GM10248 (cell line): Measurements from ENCODE around the gene PECR.
A peak's percentile ranks its signal among the peaks of the same experiment; 100 is the strongest.

Experiments
- CTCF ChIA-PET: fragments of 300-600 bp; sonication (Branson Sonifier 250); formaldehyde crosslinking; extraction: SDS; loops from one replicate; lab custom pipeline; 2021; ENCODE audit warnings: antibody characterized with exemption; lab: Yijun Ruan, JAX
- POLR2A ChIA-PET: fragments of 350-650 bp; sonication (Branson Sonifier 250); formaldehyde crosslinking; extraction: SDS; loops from one replicate; lab custom pipeline; 2020; ENCODE audit warnings: antibody characterized with exemption; lab: Yijun Ruan, JAX
- DNase-seq: peaks from one replicate; pipeline ENCODE4 v3.0.0; 2012; ENCODE audit errors: extremely low spot score
- CTCF ChIP-seq: IDR thresholded peaks from 2 replicates; pipeline ENCODE4 v1.5.1; 2012; ENCODE audit warnings: mild to moderate bottlenecking, low read depth; ENCODE audit errors: extremely low read depth, missing control alignments, control extremely low read depth

Gene PECR

DNA sequence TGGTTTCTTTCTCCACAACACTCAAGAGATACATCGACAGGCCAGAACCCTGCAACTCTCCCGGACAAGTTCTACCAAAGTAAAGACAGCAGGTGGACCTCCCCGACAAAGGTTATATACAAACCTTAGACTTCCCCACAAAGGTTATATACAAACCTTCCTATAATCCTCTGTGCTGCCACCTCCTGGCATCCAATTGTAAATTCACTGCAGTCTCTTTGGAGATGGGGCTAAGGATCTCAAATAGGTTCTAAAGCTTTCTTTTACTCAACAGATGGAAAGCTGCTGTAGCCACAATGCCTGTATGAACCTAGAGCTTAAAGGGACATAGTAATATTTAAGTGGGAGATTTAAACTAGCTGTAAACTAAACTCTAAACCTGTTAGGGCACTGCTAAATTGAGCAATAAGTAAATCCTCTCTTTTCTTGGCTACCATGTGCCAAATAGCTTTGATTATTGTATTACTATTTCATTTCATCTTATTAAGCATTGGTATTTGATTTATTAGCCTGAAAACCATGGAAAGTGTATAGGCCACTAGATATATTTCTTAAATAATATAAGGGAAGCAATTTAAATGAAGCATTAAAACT lies 58.5 kb downstream of the PECR start:
- POLR2A ChIA-PET = no interaction called here
- peak; percentile 60 for DNase-seq
- CTCF ChIA-PET = interaction anchor here (0.7 to 11.6 kb wide), 35 partner anchors 10 to 678 kb away, joined by 3 to 193 read pairs (median 5); partner anchors contain the start of genes MREG and XRCC5
- TF ChIP-seq CTCF = peak; percentile 74

DNA sequence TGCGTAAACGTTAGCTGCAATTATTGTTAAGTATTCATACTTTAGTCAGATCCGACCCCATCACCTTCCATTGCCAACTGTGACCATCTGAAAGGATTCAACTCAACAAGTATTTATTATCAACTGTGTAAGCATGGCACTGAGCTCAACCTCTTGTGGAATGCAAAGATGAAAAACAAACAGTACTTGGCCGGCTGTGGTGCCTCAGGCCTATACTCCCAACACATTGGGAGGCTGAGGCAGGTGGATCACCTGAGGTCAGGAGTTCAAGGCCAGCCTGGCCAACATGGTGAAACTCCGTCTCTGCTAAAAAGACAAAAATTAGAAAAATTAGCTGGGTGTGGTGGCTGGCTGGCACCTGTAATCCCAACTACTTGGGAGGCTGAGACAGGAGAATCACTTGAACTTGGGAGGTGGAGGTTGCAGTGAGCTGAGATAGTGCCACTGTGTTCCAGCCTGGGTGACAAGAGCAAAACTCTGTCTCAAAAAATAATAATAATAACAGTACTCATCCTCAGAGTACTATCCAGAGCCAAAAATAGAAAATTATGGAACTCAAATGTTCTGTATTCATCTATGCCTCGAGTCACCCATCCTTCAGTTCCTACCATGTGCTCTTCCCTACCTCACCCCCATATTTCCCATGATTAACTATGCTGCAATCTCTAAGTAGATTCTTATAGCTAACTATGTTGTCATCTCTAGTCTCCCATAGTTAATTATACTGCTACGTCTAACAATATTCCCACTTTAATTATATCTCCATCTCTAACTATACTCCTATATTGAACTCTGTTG lies 59.6 kb downstream of the PECR start:
- POLR2A ChIA-PET = no interaction called here
- TF ChIP-seq CTCF = no peak

GRCh38 chr2:216018709-216019108 lies 62.9 kb downstream of the PECR start:
- TF ChIP-seq CTCF = no peak
- CTCF ChIA-PET = interaction anchor here (1.3 to 11.6 kb wide), 5 partner anchors 7 to 69 kb away, joined by 3 to 193 read pairs (median 20); no protein-coding TSS in a partner anchor
- POLR2A ChIA-PET = no interaction called here
- no peak for DNase-seq

More for the DNA sequence above, 59.6 kb downstream of the PECR start:
- DNase-seq = no peak
- CTCF ChIA-PET = interaction anchor here (0.9 to 11.6 kb wide), 14 partner anchors 9 to 644 kb away, joined by 3 to 193 read pairs (median 13); partner anchors contain the start of gene MREG

DNA sequence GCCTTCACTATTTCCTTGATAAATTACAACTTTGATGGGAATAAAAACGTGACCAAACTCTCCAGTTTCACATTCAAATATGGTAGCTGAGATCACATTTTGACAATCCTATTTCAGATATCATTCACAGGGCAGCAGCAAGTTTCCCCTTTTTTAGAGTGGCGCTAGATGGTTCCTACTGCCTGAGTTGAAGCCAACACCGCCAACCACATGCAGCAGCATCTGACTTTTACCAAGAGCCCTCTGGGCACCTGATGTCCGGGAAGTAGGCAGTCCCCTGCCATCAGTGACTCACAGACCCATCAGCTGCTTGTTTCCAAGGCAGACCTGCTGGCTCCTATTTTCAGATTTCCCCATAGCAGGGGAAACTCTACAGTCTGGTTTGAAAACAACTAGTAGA lies 64.2 kb downstream of the PECR start:
- TF ChIP-seq CTCF = no peak
- DNase-seq = peak; percentile 32
- POLR2A ChIA-PET = interaction anchor here (0.6 to 1.0 kb wide), 3 partner anchors 92 to 123 kb away, joined by 3 to 4 read pairs (median 4); partner anchors contain the start of gene XRCC5
- CTCF ChIA-PET = interaction anchor here (1.2 to 11.6 kb wide), 10 partner anchors 8 to 124 kb away, joined by 3 to 193 read pairs (median 6); no protein-coding TSS in a partner anchor

DNA sequence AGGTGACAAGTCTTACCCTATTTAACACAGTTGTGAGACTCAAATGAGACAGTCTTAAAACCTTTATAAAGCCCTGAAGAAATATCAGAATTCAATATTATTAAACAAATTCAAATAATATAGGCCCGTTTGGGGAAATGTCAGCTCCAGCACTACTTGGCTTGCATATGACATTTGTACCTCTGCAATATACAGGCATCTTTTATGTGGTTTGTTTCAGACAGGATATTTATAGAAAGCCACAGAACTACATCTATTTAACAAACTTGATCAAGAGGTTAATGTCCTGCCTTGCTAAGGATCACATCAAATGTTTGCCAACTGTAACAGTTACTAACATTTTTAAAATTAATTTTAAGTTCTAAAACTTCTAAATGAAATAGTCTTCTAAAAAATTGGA lies 65.0 kb downstream of the PECR start:
- DNase-seq = no peak
- CTCF ChIA-PET = interaction anchor here (1.1 to 11.6 kb wide), 12 partner anchors 9 to 125 kb away, joined by 3 to 193 read pairs (median 4); no protein-coding TSS in a partner anchor
- no peak for TF ChIP-seq CTCF
- POLR2A ChIA-PET = interaction anchor here (0.6 to 1.0 kb wide), 2 partner anchors 98 to 119 kb away, joined by 4 to 5 read pairs; no protein-coding TSS in a partner anchor

DNA sequence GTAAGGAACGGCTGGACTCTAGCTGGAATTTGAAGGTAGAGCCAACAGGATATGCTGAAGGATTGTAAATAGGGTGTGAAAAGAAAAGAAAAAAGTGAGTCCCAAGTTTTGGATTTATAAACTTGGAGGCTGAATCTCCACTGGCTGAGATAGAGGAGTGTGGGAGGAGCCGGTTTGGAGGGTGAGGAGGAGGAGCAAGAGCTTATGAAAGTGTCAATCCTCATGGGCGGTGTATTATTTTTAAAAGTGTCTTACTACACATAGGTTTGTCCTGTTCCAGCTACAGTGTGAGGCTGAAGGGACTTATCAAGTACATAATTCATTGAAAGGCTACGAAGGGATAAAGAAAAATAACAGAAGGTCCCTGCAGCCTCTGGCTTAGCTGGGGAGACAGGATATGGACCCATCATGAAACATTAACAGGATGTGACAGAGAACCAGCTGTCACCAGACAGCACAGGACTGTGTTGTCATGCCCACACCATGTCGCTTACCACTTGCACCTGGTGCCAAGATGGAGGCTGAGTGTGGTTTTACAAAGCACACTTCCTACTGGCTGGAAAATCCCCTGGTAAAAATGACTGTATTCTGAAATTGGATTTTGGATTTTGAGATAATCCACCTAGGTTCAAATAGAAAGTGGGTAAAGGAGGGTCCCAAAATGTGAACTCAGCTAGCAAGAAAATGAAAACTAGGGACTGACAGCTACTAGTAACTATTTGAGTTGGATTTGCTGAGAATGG lies 65.7 kb downstream of the PECR start:
- ChIA-PET POLR2A (interaction anchor here (0.6 to 0.8 kb wide), 4 partner anchors 10 to 120 kb away, joined by 3 to 11 read pairs (median 4); no protein-coding TSS in a partner anchor), CTCF (interaction anchor here (1.1 to 11.6 kb wide), 12 partner anchors 9 to 99 kb away, joined by 3 to 193 read pairs (median 5); no protein-coding TSS in a partner anchor)
- TF ChIP-seq CTCF = no peak
- peak; percentile 67 for DNase-seq
